COR-L47 (cell line): ENCODE results near the gene PHF12.
"Not testable (repeated sequence)": the region's sequence is repeated elsewhere in the genome, so short reads cannot be mapped to it uniquely, and the experiment has no call there.

ENCODE experiments used
- DNase-seq: peaks from one replicate; lab custom pipeline; 2025; lab: John Stamatoyannopoulos, UW

The PHF12 gene

GRCh38 chr17:28953444-28954118 is 2.3 kb upstream of the PHF12 start:
- DNase-seq, result peak; percentile 35

GRCh38 chr17:28951991-28952975 is 965 bp upstream of the PHF12 start:
- DNase-seq, result peak; percentile 99

GRCh38 chr17:28950752-28951427 is 428 bp downstream of the PHF12 start:
- DNase-seq, result no peak

GRCh38 chr17:28950017-28950751 is 1.1 kb downstream of the PHF12 start:
- DNase-seq, result peak; percentile 58

- no peak for DNase-seq
Observed at GRCh38 chr17:28949185-28950016, 1.9 kb downstream of the PHF12 start.

GRCh38 chr17:28948873-28949184 is 2.5 kb downstream of the PHF12 start:
- no peak for DNase-seq

- DNase-seq, result no peak
Observed at GRCh38 chr17:28948342-28948741, 3.0 kb downstream of the PHF12 start.

GRCh38 chr17:28947639-28948038 is 3.7 kb downstream of the PHF12 start:
- no peak for DNase-seq

GRCh38 chr17:28946239-28946638 is 5.1 kb downstream of the PHF12 start:
- no peak for DNase-seq

GRCh38 chr17:28944862-28945741 is 6.2 kb downstream of the PHF12 start:
- DNase-seq, result no peak

GRCh38 chr17:28944343-28944742 is 7.0 kb downstream of the PHF12 start:
- no peak for DNase-seq

GRCh38 chr17:28942925-28943324 is 8.4 kb downstream of the PHF12 start:
- DNase-seq, result no peak

GRCh38 chr17:28941251-28941650 is 10.1 kb downstream of the PHF12 start:
- DNase-seq, result no peak

- DNase-seq, result no peak
Observed at GRCh38 chr17:28940675-28941074, 10.6 kb downstream of the PHF12 start.

- no peak for DNase-seq
Observed at GRCh38 chr17:28940142-28940541, 11.2 kb downstream of the PHF12 start.

- DNase-seq, result no peak
Observed at GRCh38 chr17:28938552-28938951, 12.8 kb downstream of the PHF12 start.

- DNase-seq, result no peak
Observed at GRCh38 chr17:28937044-28937729, 14.1 kb downstream of the PHF12 start.

GRCh38 chr17:28935744-28936460 is 15.4 kb downstream of the PHF12 start:
- DNase-seq, result no peak

GRCh38 chr17:28934508-28934907 is 16.8 kb downstream of the PHF12 start:
- DNase-seq, result not testable (repeated sequence)
